A549 treated with GW870086 at 1 μM for 4 hours (cell line): ENCODE results near the gene SEMA6A. TPM values are rescaled to one million over a fixed set of nuclear protein-coding genes. Genes with fewer than 3 reads are reported as not detected.

ENCODE experiments used
- total RNA-seq: library from RNA; stranded (reverse); fragments of 200-300 nt; extraction: Qiagen RNA extraction; gene quantifications from 5 replicates; pipeline ENCODE4 v1.2.3, GENCODE V29; 2022; ENCODE audit warnings: low read depth

Gene SEMA6A, protein sequence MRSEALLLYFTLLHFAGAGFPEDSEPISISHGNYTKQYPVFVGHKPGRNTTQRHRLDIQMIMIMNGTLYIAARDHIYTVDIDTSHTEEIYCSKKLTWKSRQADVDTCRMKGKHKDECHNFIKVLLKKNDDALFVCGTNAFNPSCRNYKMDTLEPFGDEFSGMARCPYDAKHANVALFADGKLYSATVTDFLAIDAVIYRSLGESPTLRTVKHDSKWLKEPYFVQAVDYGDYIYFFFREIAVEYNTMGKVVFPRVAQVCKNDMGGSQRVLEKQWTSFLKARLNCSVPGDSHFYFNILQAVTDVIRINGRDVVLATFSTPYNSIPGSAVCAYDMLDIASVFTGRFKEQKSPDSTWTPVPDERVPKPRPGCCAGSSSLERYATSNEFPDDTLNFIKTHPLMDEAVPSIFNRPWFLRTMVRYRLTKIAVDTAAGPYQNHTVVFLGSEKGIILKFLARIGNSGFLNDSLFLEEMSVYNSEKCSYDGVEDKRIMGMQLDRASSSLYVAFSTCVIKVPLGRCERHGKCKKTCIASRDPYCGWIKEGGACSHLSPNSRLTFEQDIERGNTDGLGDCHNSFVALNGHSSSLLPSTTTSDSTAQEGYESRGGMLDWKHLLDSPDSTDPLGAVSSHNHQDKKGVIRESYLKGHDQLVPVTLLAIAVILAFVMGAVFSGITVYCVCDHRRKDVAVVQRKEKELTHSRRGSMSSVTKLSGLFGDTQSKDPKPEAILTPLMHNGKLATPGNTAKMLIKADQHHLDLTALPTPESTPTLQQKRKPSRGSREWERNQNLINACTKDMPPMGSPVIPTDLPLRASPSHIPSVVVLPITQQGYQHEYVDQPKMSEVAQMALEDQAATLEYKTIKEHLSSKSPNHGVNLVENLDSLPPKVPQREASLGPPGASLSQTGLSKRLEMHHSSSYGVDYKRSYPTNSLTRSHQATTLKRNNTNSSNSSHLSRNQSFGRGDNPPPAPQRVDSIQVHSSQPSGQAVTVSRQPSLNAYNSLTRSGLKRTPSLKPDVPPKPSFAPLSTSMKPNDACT
- 0.06 to 0.27 TPM (median 0.11 TPM) in 4 of 5 replicates, not detected in the other for total RNA-seq

DNA sequence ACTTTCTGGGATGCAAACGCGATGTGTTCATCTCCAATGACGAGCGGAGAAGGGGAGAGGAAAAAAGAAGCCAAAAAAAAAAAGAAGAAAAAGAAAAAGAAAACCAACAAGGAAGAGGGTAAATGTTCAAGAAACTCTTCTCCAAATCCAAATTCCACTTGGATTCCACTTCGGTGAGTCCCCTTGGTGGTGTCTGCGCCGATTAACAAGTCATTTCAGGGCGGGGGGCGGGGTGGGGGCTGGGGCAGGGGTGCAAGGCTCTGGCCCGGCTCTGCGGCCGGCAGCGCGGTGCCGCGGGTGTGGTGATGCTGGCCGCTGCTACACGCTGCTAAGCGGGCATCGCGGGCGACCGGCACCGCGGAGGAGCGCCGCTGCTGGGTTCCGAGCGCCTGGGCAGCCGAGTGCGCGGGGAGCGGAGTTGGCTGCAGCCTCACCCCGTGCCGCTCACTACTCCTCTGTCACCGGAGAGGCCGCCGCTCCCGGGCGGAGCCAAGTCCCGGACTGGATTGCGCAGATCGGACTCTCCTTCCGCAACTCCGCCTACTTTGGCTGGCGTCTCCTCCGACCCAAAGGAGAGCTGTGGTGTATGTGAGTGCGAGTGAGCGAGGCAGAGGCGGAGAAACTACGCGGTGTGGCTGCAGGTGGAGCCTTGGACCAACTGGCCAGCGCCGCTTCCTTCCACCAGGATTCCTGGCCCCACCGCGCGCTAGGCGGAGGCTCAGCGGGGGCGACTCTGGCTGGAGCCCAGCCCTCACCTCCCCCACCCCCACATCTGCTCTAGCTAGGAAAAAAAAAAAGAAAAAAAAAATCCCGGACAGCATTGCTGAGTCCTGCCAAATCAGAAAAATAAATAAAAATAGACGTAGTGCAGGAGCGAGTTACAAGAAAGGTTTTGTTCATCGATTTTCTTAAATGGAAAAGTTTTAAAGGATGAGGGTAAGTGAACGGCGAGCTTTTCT lies at the start of gene SEMA6A:
SEMA6A (minus strand) TSS at position 457 of the 959 bp plus-strand sequence. CDS start 69,879 bp downstream, outside the sequence.

